RWPE1 (cell line): ENCODE measurements around the gene PPP1CA.

Experiments
- CTCF ChIA-PET: fragments of 350-600 bp; sonication (Branson Sonifier 250); formaldehyde crosslinking; extraction: SDS; loops from one replicate; lab custom pipeline; 2021; lab: Yijun Ruan, JAX
- POLR2A ChIA-PET: fragments of 400-600 bp; formaldehyde crosslinking; extraction: SDS; loops from one replicate; lab custom pipeline; 2020; ENCODE audit warnings: antibody characterized with exemption; ENCODE audit not compliant: low non-redundant PET; lab: Yijun Ruan, JAX
- DNase-seq: peaks from one replicate; pipeline ENCODE4 v3.0.0; 2012; ENCODE audit warnings: low spot score
- H3K27ac ChIP-seq: fragments of 450-650 bp; 2 replicates; pipeline ENCODE4 v1.5.1; 2017
- TF ChIP-seq, protein P1 (sequence below): fragments of 450-650 bp; conservative IDR thresholded peaks from 2 replicates; pipeline ENCODE4 v1.5.1; 2017; ENCODE audit warnings: low read depth, mild to moderate bottlenecking

Gene PPP1CA

GRCh38 chr11:67422891-67423290, 21.2 kb upstream of the PPP1CA start:
- DNase-seq = peak; percentile 74
- CTCF ChIA-PET = interaction anchor here (0.6 to 1.5 kb wide), 4 partner anchors 11 to 1646 kb away, joined by 3 read pairs; partner anchors contain the start of gene PPP1CA

DNA sequence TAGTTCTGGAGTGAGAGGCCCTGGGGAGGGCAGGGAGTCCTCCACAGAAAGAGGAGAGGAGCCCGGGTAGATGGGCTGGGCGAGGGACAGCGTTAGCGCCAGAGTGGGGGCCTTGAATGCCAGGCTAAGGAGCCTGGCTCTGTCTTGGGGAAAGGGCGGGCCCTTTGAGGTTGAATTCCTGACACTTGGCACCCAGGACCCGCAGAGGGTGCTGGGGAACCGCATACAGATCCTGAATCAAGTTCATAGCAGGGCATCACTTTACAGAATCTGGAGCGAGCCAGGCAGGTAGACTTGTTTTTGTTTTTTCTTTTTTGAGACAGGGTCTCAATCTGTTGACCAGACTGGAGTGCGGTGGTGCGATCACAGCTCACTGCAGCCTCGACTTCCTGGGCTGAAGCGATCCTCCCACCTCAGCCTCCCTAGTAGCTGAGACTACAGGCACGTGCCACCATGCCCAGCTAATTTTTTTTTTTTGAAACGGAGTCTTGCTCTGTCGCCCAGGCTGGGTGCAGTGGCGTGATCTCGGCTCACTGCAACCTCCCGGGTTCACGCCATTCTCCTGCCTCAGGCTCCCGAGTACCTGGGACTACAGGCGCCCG, 19.9 kb upstream of the PPP1CA start:
- peak; percentile 46 for DNase-seq
- peak overlapping the region; percentile 83 for H3K27ac ChIP-seq
- CTCF ChIA-PET = interaction anchor here (1.7 kb wide), 1 partner anchor 39 kb away, joined by 5 read pairs; no protein-coding TSS in a partner anchor
- TF ChIP-seq, protein P1, sequence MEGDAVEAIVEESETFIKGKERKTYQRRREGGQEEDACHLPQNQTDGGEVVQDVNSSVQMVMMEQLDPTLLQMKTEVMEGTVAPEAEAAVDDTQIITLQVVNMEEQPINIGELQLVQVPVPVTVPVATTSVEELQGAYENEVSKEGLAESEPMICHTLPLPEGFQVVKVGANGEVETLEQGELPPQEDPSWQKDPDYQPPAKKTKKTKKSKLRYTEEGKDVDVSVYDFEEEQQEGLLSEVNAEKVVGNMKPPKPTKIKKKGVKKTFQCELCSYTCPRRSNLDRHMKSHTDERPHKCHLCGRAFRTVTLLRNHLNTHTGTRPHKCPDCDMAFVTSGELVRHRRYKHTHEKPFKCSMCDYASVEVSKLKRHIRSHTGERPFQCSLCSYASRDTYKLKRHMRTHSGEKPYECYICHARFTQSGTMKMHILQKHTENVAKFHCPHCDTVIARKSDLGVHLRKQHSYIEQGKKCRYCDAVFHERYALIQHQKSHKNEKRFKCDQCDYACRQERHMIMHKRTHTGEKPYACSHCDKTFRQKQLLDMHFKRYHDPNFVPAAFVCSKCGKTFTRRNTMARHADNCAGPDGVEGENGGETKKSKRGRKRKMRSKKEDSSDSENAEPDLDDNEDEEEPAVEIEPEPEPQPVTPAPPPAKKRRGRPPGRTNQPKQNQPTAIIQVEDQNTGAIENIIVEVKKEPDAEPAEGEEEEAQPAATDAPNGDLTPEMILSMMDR = no peak
- POLR2A ChIA-PET = no interaction called here

More at GRCh38 chr11:67422891-67423290, 21.2 kb upstream of the PPP1CA start:
- peak overlapping the region; percentile 83 for H3K27ac ChIP-seq
- TF ChIP-seq, protein P1 = no peak
- POLR2A ChIA-PET = no interaction called here

- H3K27ac ChIP-seq = peak overlapping the region; percentile 83
- ChIA-PET CTCF (interaction anchor here (1.7 kb wide), 1 partner anchor 38 kb away, joined by 5 read pairs; no protein-coding TSS in a partner anchor), POLR2A (no interaction called here)
- TF ChIP-seq, protein P1 = no peak
- DNase-seq = peak; percentile 95
Observed at GRCh38 chr11:67420646-67421429, 19.2 kb upstream of the PPP1CA start.

- H3K27ac ChIP-seq = peak overlapping the region; percentile 83
- ChIA-PET POLR2A (no interaction called here), CTCF (interaction anchor here (1.7 kb wide), 1 partner anchor 38 kb away, joined by 5 read pairs; no protein-coding TSS in a partner anchor)
- TF ChIP-seq, protein P1 = no peak
- no peak for DNase-seq
Observed at GRCh38 chr11:67420147-67420645, 18.5 kb upstream of the PPP1CA start.

- POLR2A ChIA-PET = no interaction called here
Observed at GRCh38 chr11:67419325-67420049, 17.8 kb upstream of the PPP1CA start.

More at GRCh38 chr11:67419325-67420049, 17.8 kb upstream of the PPP1CA start:
- no peak for DNase-seq
- TF ChIP-seq, protein P1 = no peak
- H3K27ac ChIP-seq = peak overlapping the region; percentile 83
- CTCF ChIA-PET = interaction anchor here (0.6 to 1.7 kb wide), 3 partner anchors 18 to 37 kb away, joined by 4 to 5 read pairs (median 4); partner anchors contain the start of gene PPP1CA
